ENCODE data around the gene RBM17.

- TF ChIP-seq POLR2A (IDR thresholded peaks at IDR 0.05; ENCODE audit: low read depth, low read length) (no peak), TAF1 (IDR thresholded peaks at IDR 0.05; ENCODE audit: borderline replicate concordance, low read depth, low read length) (no peak), POLR2AphosphoS5 (IDR thresholded peaks at IDR 0.05; ENCODE audit: low read depth, low read length) (no peak)
Measured at GRCh38 chr10:6080417-6080973, 8.3 kb upstream of the RBM17 start.

Data from GM12892 (cell line).